HCT116 (cell line): ENCODE measurements around the gene COL19A1. TPM values are rescaled to one million over a fixed set of nuclear protein-coding genes. Genes with fewer than 3 reads are reported as not detected.

ENCODE experiments used
- ATAC-seq: fragments of 200-7000 bp; cut with Tn5 transposase; 2 replicates; pipeline ENCODE4 v1.9.1; 2020; ENCODE audit warnings: mild to moderate bottlenecking, moderate library complexity
- BruUV-seq: library from RNA; stranded (reverse); fragments of 400-500 nt; replicated peaks from 2 replicates; lab custom pipeline; 2021; lab: Mats Ljungman, UMichigan
- CTCF ChIA-PET: fragments of 300-600 bp; sonication (Branson Sonifier 250); formaldehyde crosslinking; loops from one replicate; lab custom pipeline; 2021; ENCODE audit warnings: antibody characterized with exemption; lab: Charles Lee
- POLR2A ChIA-PET: fragments of 300-600, 350-600 bp; sonication (Branson Sonifier 250); formaldehyde crosslinking; loops from one replicate; lab custom pipeline; 2021; ENCODE audit warnings: antibody characterized with exemption; lab: Charles Lee
- RAD21 ChIA-PET, 2 experiments: fragments of 300-600 bp; sonication (Branson Sonifier 250); formaldehyde crosslinking; loops; one replicate each; lab custom pipeline; 2023; ENCODE audit warnings: low total read pairs in 2 of 2; ENCODE audit not compliant: uncharacterized antibody in 2 of 2, unreplicated experiment in 2 of 2, low non-redundant PET in 1 of 2; lab: Charles Lee
- DNase-seq: peaks from one replicate; pipeline ENCODE4 v3.0.0-alpha.2; 2010; ENCODE audit warnings: low read depth, low spot score
- H2AFZ ChIP-seq: fragments of 200-600 bp; shearing (Covaris generic), sonication (generic); 2 replicates; pipeline ENCODE4 v1.6.1; 2017; ENCODE audit warnings: low read depth, mixed run types, mixed read lengths, antibody characterized with exemption, low read length; ENCODE audit not compliant: poor library complexity, severe bottlenecking
- H3K27ac ChIP-seq: 2 replicates; pipeline ENCODE4 v1.5.1; 2012; ENCODE audit warnings: low read depth, low read length
- H3K27me3 ChIP-seq: fragments of 200-600 bp; sonication (generic); 2 replicates; pipeline ENCODE4 v1.6.1; 2016; ENCODE audit warnings: mixed run types, low read length, mixed read lengths; ENCODE audit not compliant: insufficient read depth
- H3K36me3 ChIP-seq, 2 experiments: fragments of 200-500 bp in 1 of 2; fragments of 200-600 bp in 1 of 2; sonication (Bioruptor generic) in 1 of 2; sonication (generic) in 1 of 2; 2 replicates each; pipeline versions ENCODE4 v1.5.1 to v1.6.1; 2014 to 2016; ENCODE audit warnings: low read length in 2 of 2, inconsistent platforms in 1 of 2, mixed read lengths in 1 of 2, mixed run types in 1 of 2; ENCODE audit not compliant: insufficient read depth in 2 of 2, control insufficient read depth in 1 of 2
- H3K4me1 ChIP-seq, 2 experiments: fragments of 200-600 bp in 1 of 2; sonication (generic) in 1 of 2; 2 replicates each; pipeline versions ENCODE4 v1.5.1 to v1.6.1; 2012 to 2017; ENCODE audit warnings: low read length in 2 of 2, inconsistent platforms in 1 of 2, mild to moderate bottlenecking in 1 of 2, mixed read lengths in 1 of 2, mixed run types in 1 of 2, moderate library complexity in 1 of 2; ENCODE audit not compliant: insufficient read depth in 2 of 2, control insufficient read depth in 1 of 2
- H3K4me2 ChIP-seq: fragments of 200-600 bp; sonication (generic); 2 replicates; pipeline ENCODE4 v1.6.1; 2017; ENCODE audit warnings: mixed run types, low read length, mixed read lengths
- H3K4me3 ChIP-seq, 2 experiments: fragments of 200-600 bp in 1 of 2; sonication (generic) in 1 of 2; replicated peaks in 1 of 2; 2 replicates each; pipeline ENCODE4 v1.5.1; 2011 to 2016; ENCODE audit warnings: low read length in 2 of 2, control low read depth in 1 of 2, low read depth in 1 of 2, mild to moderate bottlenecking in 1 of 2, mixed read lengths in 1 of 2, mixed run types in 1 of 2
- H3K79me2 ChIP-seq: fragments of 200-600 bp; sonication (generic); 2 replicates; pipeline ENCODE4 v1.6.1; 2017; ENCODE audit warnings: mild to moderate bottlenecking, mixed run types, low read length, moderate library complexity, mixed read lengths; ENCODE audit not compliant: insufficient read depth
- H3K9ac ChIP-seq: fragments of 200-600 bp; sonication (generic); 2 replicates; pipeline ENCODE4 v1.6.1; 2016; ENCODE audit warnings: low read length, mixed read lengths
- H3K9me2 ChIP-seq: fragments of 200-600 bp; sonication (generic), shearing (Covaris generic); 2 replicates; pipeline ENCODE4 v1.6.1; 2017; ENCODE audit warnings: mixed run types, mild to moderate bottlenecking, moderate library complexity; ENCODE audit not compliant: insufficient read depth
- H3K9me3 ChIP-seq, 2 experiments: fragments of 200-500 bp in 1 of 2; fragments of 200-600 bp in 1 of 2; sonication (Bioruptor generic) in 1 of 2; sonication (generic) in 1 of 2; 2 replicates each; pipeline ENCODE4 v1.6.1; 2014 to 2017; ENCODE audit warnings: low read length in 2 of 2, mixed read lengths in 2 of 2, inconsistent platforms in 1 of 2, low read depth in 1 of 2, mild to moderate bottlenecking in 1 of 2, mixed run types in 1 of 2, moderate library complexity in 1 of 2; ENCODE audit not compliant: control insufficient read depth in 1 of 2, insufficient read depth in 1 of 2
- H4K20me1 ChIP-seq: fragments of 200-600 bp; sonication (generic), shearing (Covaris generic); 2 replicates; pipeline ENCODE4 v1.6.1; 2017; ENCODE audit warnings: mixed run types, mild to moderate bottlenecking, moderate library complexity; ENCODE audit not compliant: insufficient read depth
- CBX3 ChIP-seq: IDR thresholded peaks from 2 replicates; pipeline ENCODE4 v1.6.1; 2012; ENCODE audit warnings: low read depth
- CEBPB ChIP-seq: IDR thresholded peaks from 2 replicates; pipeline ENCODE4 v1.6.1; 2012; ENCODE audit warnings: low read depth
- EGR1 ChIP-seq: IDR thresholded peaks from 2 replicates; pipeline ENCODE4 v1.6.1; 2012; ENCODE audit warnings: low read depth
- ELF1 ChIP-seq: IDR thresholded peaks from 2 replicates; pipeline ENCODE4 v1.6.1; 2012; ENCODE audit warnings: low read depth, borderline replicate concordance
- EZH2 ChIP-seq: fragments of 200-600 bp; sonication (generic); IDR thresholded peaks from 2 replicates; pipeline ENCODE4 v1.6.1; 2017; ENCODE audit warnings: antibody characterized with exemption, mixed run types
- EZH2phosphoT487 ChIP-seq: fragments of 200-600 bp; IDR thresholded peaks from 2 replicates; pipeline ENCODE4 v1.6.1; 2018; ENCODE audit warnings: antibody characterized with exemption, borderline replicate concordance
- POLR2A ChIP-seq: IDR thresholded peaks from 2 replicates; pipeline ENCODE4 v1.7.0; 2011; ENCODE audit warnings: borderline replicate concordance; ENCODE audit not compliant: insufficient read depth, insufficient read length; ENCODE audit errors: extremely low read depth
- RAD21 ChIP-seq: IDR thresholded peaks from 2 replicates; pipeline ENCODE4 v1.6.1; 2012; ENCODE audit warnings: low read depth, mild to moderate bottlenecking
- SIN3A ChIP-seq: IDR thresholded peaks from 2 replicates; pipeline ENCODE4 v1.6.1; 2012; ENCODE audit warnings: low read depth
- SP1 ChIP-seq: IDR thresholded peaks from 2 replicates; pipeline ENCODE4 v1.6.1; 2012; ENCODE audit warnings: low read depth
- TCF7L2 ChIP-seq: IDR thresholded peaks from 2 replicates; pipeline ENCODE4 v1.7.0; 2011; ENCODE audit warnings: borderline replicate concordance, inconsistent platforms; ENCODE audit not compliant: insufficient read depth, insufficient read length; ENCODE audit errors: extremely low read depth
- ZNF274 ChIP-seq: fragments of 200-500 bp; sonication (Bioruptor generic); IDR thresholded peaks from 2 replicates; pipeline ENCODE4 v1.6.1; 2014; ENCODE audit warnings: mild to moderate bottlenecking, low read depth, low read length, inconsistent platforms
- intact Hi-C: fragments of 100-400 bp; cut with micrococcal nuclease; formaldehyde crosslinking; loops from 2 replicates; pipeline ENCODE4 v1.10.0; 2022
- total RNA-seq: library from RNA; stranded (reverse); gene quantifications from one replicate; pipeline ENCODE4 v1.2.1, GENCODE V29; 2021; ENCODE audit not compliant: unreplicated experiment
- TF ChIP-seq, protein P1 (sequence below): IDR thresholded peaks from 2 replicates; pipeline ENCODE4 v1.6.1; 2012; ENCODE audit warnings: low read depth
- TF ChIP-seq, protein P2 (sequence below), 3 experiments: fragments of 200-600 bp in 1 of 3; sonication (generic) in 1 of 3; IDR thresholded peaks in 2 of 3; conservative IDR thresholded peaks in 1 of 3; 2 replicates each; pipeline ENCODE4 v1.5.1; 2012 to 2017; ENCODE audit warnings: low read depth in 2 of 3, low read length in 2 of 3, antibody characterized with exemption in 1 of 3, borderline replicate concordance in 1 of 3, control low read depth in 1 of 3, mild to moderate bottlenecking in 1 of 3, mixed read lengths in 1 of 3, mixed run types in 1 of 3, moderate library complexity in 1 of 3; ENCODE audit not compliant: insufficient read depth in 1 of 3
- TF ChIP-seq, protein P3 (sequence below): IDR thresholded peaks from 2 replicates; pipeline ENCODE4 v1.6.1; 2012
- TF ChIP-seq, protein P4 (sequence below): IDR thresholded peaks from 2 replicates; pipeline ENCODE4 v1.6.1; 2012
- TF ChIP-seq, protein P5 (sequence below): IDR thresholded peaks from 2 replicates; pipeline ENCODE4 v1.6.1; 2011; ENCODE audit warnings: mild to moderate bottlenecking, low read length, moderate library complexity; ENCODE audit not compliant: insufficient replicate concordance; ENCODE audit errors: extremely low read depth

COL19A1 gene
- total RNA-seq, 1 experiment from 2014 or later: not detected

DNA sequence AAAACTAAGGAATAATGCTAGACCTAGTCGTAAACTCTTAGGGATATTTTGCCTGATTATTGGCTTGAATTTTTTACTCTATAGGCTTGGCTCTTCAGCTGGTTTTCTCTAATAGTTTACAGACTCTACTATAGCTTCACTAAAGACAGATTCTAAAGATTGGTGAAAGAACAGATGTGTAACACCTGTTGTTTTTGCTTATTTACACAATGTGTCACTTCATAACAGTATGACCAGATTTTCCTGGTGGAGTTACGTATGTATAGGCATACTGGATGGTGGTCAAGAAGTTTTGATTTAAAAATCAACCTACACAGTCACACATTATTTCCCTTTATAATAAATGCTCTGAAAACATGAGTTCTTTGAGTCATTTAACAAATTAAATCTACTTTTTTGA lies 4.8 kb downstream of the COL19A1 start:
- no peak for DNase-seq
- POLR2A ChIA-PET: no interaction called here
- intact Hi-C loops: no loop called here
- TF ChIP-seq TCF7L2 (no peak), SIN3A (no peak), RAD21 (no peak), POLR2A (no peak), SP1 (no peak), CEBPB (no peak), ELF1 (no peak), EZH2phosphoT487 (no peak), EGR1 (no peak), CBX3 (no peak), ZNF274 (no peak), EZH2 (no peak)
- TF ChIP-seq, protein P1, sequence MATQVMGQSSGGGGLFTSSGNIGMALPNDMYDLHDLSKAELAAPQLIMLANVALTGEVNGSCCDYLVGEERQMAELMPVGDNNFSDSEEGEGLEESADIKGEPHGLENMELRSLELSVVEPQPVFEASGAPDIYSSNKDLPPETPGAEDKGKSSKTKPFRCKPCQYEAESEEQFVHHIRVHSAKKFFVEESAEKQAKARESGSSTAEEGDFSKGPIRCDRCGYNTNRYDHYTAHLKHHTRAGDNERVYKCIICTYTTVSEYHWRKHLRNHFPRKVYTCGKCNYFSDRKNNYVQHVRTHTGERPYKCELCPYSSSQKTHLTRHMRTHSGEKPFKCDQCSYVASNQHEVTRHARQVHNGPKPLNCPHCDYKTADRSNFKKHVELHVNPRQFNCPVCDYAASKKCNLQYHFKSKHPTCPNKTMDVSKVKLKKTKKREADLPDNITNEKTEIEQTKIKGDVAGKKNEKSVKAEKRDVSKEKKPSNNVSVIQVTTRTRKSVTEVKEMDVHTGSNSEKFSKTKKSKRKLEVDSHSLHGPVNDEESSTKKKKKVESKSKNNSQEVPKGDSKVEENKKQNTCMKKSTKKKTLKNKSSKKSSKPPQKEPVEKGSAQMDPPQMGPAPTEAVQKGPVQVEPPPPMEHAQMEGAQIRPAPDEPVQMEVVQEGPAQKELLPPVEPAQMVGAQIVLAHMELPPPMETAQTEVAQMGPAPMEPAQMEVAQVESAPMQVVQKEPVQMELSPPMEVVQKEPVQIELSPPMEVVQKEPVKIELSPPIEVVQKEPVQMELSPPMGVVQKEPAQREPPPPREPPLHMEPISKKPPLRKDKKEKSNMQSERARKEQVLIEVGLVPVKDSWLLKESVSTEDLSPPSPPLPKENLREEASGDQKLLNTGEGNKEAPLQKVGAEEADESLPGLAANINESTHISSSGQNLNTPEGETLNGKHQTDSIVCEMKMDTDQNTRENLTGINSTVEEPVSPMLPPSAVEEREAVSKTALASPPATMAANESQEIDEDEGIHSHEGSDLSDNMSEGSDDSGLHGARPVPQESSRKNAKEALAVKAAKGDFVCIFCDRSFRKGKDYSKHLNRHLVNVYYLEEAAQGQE: no peak
- TF ChIP-seq, protein P2, sequence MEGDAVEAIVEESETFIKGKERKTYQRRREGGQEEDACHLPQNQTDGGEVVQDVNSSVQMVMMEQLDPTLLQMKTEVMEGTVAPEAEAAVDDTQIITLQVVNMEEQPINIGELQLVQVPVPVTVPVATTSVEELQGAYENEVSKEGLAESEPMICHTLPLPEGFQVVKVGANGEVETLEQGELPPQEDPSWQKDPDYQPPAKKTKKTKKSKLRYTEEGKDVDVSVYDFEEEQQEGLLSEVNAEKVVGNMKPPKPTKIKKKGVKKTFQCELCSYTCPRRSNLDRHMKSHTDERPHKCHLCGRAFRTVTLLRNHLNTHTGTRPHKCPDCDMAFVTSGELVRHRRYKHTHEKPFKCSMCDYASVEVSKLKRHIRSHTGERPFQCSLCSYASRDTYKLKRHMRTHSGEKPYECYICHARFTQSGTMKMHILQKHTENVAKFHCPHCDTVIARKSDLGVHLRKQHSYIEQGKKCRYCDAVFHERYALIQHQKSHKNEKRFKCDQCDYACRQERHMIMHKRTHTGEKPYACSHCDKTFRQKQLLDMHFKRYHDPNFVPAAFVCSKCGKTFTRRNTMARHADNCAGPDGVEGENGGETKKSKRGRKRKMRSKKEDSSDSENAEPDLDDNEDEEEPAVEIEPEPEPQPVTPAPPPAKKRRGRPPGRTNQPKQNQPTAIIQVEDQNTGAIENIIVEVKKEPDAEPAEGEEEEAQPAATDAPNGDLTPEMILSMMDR (IDR thresholded peaks at IDR 0.05 in 2 of 3, conservative IDR thresholded peaks at IDR 0.05 in 1 of 3; ENCODE audit: borderline replicate concordance in 1 of 3, insufficient read depth in 1 of 3, low read depth in 2 of 3, low read length in 2 of 3): no peak
- TF ChIP-seq, protein P3, sequence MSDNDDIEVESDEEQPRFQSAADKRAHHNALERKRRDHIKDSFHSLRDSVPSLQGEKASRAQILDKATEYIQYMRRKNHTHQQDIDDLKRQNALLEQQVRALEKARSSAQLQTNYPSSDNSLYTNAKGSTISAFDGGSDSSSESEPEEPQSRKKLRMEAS: no peak
- TF ChIP-seq, protein P4, sequence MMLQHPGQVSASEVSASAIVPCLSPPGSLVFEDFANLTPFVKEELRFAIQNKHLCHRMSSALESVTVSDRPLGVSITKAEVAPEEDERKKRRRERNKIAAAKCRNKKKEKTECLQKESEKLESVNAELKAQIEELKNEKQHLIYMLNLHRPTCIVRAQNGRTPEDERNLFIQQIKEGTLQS: no peak
- TF ChIP-seq, protein P5, sequence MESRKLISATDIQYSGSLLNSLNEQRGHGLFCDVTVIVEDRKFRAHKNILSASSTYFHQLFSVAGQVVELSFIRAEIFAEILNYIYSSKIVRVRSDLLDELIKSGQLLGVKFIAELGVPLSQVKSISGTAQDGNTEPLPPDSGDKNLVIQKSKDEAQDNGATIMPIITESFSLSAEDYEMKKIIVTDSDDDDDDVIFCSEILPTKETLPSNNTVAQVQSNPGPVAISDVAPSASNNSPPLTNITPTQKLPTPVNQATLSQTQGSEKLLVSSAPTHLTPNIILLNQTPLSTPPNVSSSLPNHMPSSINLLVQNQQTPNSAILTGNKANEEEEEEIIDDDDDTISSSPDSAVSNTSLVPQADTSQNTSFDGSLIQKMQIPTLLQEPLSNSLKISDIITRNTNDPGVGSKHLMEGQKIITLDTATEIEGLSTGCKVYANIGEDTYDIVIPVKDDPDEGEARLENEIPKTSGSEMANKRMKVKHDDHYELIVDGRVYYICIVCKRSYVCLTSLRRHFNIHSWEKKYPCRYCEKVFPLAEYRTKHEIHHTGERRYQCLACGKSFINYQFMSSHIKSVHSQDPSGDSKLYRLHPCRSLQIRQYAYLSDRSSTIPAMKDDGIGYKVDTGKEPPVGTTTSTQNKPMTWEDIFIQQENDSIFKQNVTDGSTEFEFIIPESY: no peak
- Histone ChIP-seq H3K9me3 (no peaks in the 10 kb centered on the region), H3K79me2 (no peaks in the 10 kb centered on the region), H4K20me1 (no peaks in the 10 kb centered on the region), H3K9me2 (no peaks in the 10 kb centered on the region), H3K9ac (no peak overlapping the region), H3K4me1 (no peaks in the 10 kb centered on the region), H3K4me3 (no peak overlapping the region), H3K27ac (no peak overlapping the region), H3K36me3 (no peaks in the 10 kb centered on the region), H3K4me2 (no peak overlapping the region), H3K27me3 (no peaks in the 10 kb centered on the region), H2AFZ (no peak overlapping the region)
- ATAC-seq: no peak
- RAD21 ChIA-PET: no interaction called here
- CTCF ChIA-PET: no interaction called here
- BruUV-seq: no TSS peak
